Measurements from ENCODE around the gene CYP3A4.

DNA sequence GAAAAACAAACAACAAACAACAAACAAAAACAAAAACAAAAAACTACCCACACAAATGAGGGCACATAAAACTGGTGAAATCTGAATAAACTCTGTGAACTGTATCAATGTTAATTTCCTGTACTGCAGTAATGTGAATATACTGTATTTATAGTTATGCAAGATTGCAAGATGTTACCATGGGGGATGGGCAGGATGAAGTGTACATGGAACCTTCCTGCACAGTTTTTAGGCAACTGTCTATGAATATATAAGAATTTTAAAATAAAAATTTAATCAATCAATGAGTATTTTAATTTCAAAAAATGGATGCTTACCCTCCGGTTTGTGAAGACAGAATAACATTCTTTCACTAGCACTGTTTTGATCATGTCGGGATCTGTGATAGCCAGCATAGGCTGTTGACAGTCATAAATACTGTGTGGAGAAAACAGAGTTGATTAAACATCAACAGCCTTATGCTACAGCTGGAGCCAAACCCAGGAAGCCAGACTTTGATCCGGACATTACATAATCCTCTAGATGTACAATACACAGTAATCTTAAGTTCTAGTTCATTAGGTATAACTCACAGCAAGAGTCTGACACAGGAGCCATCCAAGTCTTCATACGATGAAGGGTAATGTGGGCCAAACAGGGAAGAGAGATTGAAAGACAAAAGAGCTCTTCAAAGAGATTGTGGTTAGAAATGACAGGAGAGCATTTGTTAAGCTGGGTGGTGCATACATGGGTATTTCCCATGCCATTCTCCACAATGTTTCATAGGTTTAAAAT lies 63.8 kb downstream of the CYP3A4 start:
- TF ChIP-seq, protein P1, sequence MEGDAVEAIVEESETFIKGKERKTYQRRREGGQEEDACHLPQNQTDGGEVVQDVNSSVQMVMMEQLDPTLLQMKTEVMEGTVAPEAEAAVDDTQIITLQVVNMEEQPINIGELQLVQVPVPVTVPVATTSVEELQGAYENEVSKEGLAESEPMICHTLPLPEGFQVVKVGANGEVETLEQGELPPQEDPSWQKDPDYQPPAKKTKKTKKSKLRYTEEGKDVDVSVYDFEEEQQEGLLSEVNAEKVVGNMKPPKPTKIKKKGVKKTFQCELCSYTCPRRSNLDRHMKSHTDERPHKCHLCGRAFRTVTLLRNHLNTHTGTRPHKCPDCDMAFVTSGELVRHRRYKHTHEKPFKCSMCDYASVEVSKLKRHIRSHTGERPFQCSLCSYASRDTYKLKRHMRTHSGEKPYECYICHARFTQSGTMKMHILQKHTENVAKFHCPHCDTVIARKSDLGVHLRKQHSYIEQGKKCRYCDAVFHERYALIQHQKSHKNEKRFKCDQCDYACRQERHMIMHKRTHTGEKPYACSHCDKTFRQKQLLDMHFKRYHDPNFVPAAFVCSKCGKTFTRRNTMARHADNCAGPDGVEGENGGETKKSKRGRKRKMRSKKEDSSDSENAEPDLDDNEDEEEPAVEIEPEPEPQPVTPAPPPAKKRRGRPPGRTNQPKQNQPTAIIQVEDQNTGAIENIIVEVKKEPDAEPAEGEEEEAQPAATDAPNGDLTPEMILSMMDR (conservative IDR thresholded peaks at IDR 0.05), result no peak
- TF ChIP-seq ZFX (IDR thresholded peaks at IDR 0.05), result no peak
